Dedifferentiated amniotic fluid mesenchymal stem cell (primary cell): ENCODE results near the gene GALNT13.

Source experiments
- DNase-seq: peaks from one replicate; pipeline ENCODE4 v3.0.0-alpha.2; 2016; ENCODE audit errors: extremely low spot score

GALNT13 gene

GRCh38 chr2:153944800-153945199, 73.1 kb downstream of the GALNT13 start:
- DNase-seq: no peak

- no peak for DNase-seq
These were observed 74.3 kb downstream of the GALNT13 start for GRCh38 chr2:153946036-153946435.

GRCh38 chr2:153953761-153954160, 82.0 kb downstream of the GALNT13 start:
- DNase-seq: no peak

GRCh38 chr2:153963256-153963655, 91.5 kb downstream of the GALNT13 start:
- DNase-seq: no peak

- DNase-seq: no peak
These were observed 95.7 kb downstream of the GALNT13 start for GRCh38 chr2:153967248-153967973.

- DNase-seq: no peak
These were observed 99.5 kb downstream of the GALNT13 start for GRCh38 chr2:153971250-153971649.

- DNase-seq: no peak
These were observed 100.1 kb downstream of the GALNT13 start for GRCh38 chr2:153971855-153972254.

- no peak for DNase-seq
These were observed 100.7 kb downstream of the GALNT13 start for GRCh38 chr2:153972412-153972811.

GRCh38 chr2:153986488-153987229, 114.9 kb downstream of the GALNT13 start:
- DNase-seq: no peak

GRCh38 chr2:153990771-153991170, 119.0 kb downstream of the GALNT13 start:
- no peak for DNase-seq

- no peak for DNase-seq
These were observed 141.8 kb downstream of the GALNT13 start for GRCh38 chr2:154013514-154013913.

- no peak for DNase-seq
These were observed 143.5 kb downstream of the GALNT13 start for GRCh38 chr2:154015233-154015632.

- no peak for DNase-seq
These were observed 157.8 kb downstream of the GALNT13 start for GRCh38 chr2:154029504-154029903.

- no peak for DNase-seq
These were observed 160.5 kb downstream of the GALNT13 start for GRCh38 chr2:154032220-154032619.

GRCh38 chr2:154046493-154046892, 174.8 kb downstream of the GALNT13 start:
- no peak for DNase-seq

GRCh38 chr2:154048905-154049304, 177.2 kb downstream of the GALNT13 start:
- DNase-seq: no peak

GRCh38 chr2:154049561-154049960, 177.8 kb downstream of the GALNT13 start:
- no peak for DNase-seq

GRCh38 chr2:154067124-154067523, 195.4 kb downstream of the GALNT13 start:
- DNase-seq: no peak

- DNase-seq: no peak
These were observed 207.2 kb downstream of the GALNT13 start for GRCh38 chr2:154078926-154079325.

GRCh38 chr2:154092571-154092970, 220.8 kb downstream of the GALNT13 start:
- no peak for DNase-seq

GRCh38 chr2:154093856-154094255, 222.1 kb downstream of the GALNT13 start:
- DNase-seq: no peak

- no peak for DNase-seq
These were observed 226.2 kb downstream of the GALNT13 start for GRCh38 chr2:154097833-154098398.

- DNase-seq: no peak
These were observed 249.0 kb downstream of the GALNT13 start for GRCh38 chr2:154120706-154121105.
